ENCODE data around the gene PRKAR1A.

The PRKAR1A gene

DNA sequence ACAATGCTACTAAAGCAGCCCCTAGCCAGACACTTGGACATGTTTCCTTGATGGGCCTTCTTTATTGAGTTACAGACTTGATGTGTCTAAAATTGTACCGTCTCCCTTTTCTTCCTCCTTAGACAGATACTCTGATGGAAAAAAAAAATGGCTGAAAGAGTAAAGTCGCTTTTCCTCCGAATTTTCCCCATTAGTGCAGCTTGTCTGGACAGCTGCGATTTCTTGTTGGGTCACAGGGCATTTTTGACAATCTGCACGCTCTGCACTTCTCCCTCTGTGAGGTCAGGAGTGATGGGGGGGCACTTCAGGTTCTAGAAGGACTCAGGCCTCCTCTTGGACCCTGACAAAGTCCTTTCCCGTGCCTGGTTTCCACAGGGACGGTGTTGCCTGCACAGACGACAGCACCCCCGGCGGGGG is 968 bp upstream of the PRKAR1A start:
- ChIA-PET POLR2A (interaction anchor here (1.4 to 2.7 kb wide), 3 partner anchors 9 to 476 kb away, joined by 3 to 18 read pairs (median 6); partner anchors contain the start of genes KPNA2 and WIPI1), CTCF (interaction anchor here (0.9 to 2.0 kb wide), 3 partner anchors 40 to 54 kb away, joined by 3 to 4 read pairs (median 4); partner anchors contain the start of gene WIPI1)
- H3K4me1 ChIP-seq (ENCODE audit: control insufficient read depth, insufficient read depth, low read length): peaks cover 20% of the 10 kb centered on the region
- H3K4me3 ChIP-seq (ENCODE audit: low read depth, low read length): peak overlapping the region; percentile 83
- TF ChIP-seq ZNF701 (tag by site-specific recombination; IDR thresholded peaks at IDR 0.05): no peak
- TF ChIP-seq, protein P1, sequence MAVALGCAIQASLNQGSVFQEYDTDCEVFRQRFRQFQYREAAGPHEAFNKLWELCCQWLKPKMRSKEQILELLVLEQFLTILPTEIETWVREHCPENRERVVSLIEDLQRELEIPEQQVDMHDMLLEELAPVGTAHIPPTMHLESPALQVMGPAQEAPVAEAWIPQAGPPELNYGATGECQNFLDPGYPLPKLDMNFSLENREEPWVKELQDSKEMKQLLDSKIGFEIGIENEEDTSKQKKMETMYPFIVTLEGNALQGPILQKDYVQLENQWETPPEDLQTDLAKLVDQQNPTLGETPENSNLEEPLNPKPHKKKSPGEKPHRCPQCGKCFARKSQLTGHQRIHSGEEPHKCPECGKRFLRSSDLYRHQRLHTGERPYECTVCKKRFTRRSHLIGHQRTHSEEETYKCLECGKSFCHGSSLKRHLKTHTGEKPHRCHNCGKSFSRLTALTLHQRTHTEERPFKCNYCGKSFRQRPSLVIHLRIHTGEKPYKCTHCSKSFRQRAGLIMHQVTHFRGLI (tag by site-specific recombination; IDR thresholded peaks at IDR 0.05): 0 out of 2 replicates have a peak, but pooled peaks have one; percentile 24
- TF ChIP-seq ZFHX2 (tag by site-specific recombination; conservative IDR thresholded peaks at IDR 0.05): no peak
- TF ChIP-seq, protein P2, sequence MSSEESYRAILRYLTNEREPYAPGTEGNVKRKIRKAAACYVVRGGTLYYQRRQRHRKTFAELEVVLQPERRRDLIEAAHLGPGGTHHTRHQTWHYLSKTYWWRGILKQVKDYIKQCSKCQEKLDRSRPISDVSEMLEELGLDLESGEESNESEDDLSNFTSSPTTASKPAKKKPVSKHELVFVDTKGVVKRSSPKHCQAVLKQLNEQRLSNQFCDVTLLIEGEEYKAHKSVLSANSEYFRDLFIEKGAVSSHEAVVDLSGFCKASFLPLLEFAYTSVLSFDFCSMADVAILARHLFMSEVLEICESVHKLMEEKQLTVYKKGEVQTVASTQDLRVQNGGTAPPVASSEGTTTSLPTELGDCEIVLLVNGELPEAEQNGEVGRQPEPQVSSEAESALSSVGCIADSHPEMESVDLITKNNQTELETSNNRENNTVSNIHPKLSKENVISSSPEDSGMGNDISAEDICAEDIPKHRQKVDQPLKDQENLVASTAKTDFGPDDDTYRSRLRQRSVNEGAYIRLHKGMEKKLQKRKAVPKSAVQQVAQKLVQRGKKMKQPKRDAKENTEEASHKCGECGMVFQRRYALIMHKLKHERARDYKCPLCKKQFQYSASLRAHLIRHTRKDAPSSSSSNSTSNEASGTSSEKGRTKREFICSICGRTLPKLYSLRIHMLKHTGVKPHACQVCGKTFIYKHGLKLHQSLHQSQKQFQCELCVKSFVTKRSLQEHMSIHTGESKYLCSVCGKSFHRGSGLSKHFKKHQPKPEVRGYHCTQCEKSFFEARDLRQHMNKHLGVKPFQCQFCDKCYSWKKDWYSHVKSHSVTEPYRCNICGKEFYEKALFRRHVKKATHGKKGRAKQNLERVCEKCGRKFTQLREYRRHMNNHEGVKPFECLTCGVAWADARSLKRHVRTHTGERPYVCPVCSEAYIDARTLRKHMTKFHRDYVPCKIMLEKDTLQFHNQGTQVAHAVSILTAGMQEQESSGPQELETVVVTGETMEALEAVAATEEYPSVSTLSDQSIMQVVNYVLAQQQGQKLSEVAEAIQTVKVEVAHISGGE (tag by site-specific recombination; conservative IDR thresholded peaks at IDR 0.05; ENCODE audit: low read depth): 0 out of 2 replicates have a peak, but pooled peaks have one; percentile 15
- no peak for TF ChIP-seq ZNF394 (tag by site-specific recombination; IDR thresholded peaks at IDR 0.05; ENCODE audit: borderline replicate concordance)
- no peak for TF ChIP-seq IKZF3 (tag by site-specific recombination; IDR thresholded peaks at IDR 0.05)
- TF ChIP-seq CTCF (tag by site-specific recombination; IDR thresholded peaks at IDR 0.05): peak; percentile 33; the same call in 1 of the 2 replicates
- no peak for TF ChIP-seq ZBTB26 (tag by site-specific recombination; optimal IDR thresholded peaks at IDR 0.05)
- TF ChIP-seq, protein P3, sequence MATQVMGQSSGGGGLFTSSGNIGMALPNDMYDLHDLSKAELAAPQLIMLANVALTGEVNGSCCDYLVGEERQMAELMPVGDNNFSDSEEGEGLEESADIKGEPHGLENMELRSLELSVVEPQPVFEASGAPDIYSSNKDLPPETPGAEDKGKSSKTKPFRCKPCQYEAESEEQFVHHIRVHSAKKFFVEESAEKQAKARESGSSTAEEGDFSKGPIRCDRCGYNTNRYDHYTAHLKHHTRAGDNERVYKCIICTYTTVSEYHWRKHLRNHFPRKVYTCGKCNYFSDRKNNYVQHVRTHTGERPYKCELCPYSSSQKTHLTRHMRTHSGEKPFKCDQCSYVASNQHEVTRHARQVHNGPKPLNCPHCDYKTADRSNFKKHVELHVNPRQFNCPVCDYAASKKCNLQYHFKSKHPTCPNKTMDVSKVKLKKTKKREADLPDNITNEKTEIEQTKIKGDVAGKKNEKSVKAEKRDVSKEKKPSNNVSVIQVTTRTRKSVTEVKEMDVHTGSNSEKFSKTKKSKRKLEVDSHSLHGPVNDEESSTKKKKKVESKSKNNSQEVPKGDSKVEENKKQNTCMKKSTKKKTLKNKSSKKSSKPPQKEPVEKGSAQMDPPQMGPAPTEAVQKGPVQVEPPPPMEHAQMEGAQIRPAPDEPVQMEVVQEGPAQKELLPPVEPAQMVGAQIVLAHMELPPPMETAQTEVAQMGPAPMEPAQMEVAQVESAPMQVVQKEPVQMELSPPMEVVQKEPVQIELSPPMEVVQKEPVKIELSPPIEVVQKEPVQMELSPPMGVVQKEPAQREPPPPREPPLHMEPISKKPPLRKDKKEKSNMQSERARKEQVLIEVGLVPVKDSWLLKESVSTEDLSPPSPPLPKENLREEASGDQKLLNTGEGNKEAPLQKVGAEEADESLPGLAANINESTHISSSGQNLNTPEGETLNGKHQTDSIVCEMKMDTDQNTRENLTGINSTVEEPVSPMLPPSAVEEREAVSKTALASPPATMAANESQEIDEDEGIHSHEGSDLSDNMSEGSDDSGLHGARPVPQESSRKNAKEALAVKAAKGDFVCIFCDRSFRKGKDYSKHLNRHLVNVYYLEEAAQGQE (tag by site-specific recombination; IDR thresholded peaks at IDR 0.05): peak; percentile 11; the same call in 1 of the 2 replicates
- H3K36me3 ChIP-seq (ENCODE audit: control insufficient read depth in 2 of 2, insufficient read depth in 1 of 2, low read length in 2 of 2): peaks cover 12 to 16% of the 10 kb centered on the region in 2 experiments; a peak in 2 of 3 replicates
- no peaks in the 10 kb centered on the region for H3K9me3 ChIP-seq (ENCODE audit: control insufficient read depth, insufficient read depth, low read depth, low read length)
- H3K27ac ChIP-seq (ENCODE audit: extremely low read depth, low read depth, low read length): peak overlapping the region; percentile 95

DNA sequence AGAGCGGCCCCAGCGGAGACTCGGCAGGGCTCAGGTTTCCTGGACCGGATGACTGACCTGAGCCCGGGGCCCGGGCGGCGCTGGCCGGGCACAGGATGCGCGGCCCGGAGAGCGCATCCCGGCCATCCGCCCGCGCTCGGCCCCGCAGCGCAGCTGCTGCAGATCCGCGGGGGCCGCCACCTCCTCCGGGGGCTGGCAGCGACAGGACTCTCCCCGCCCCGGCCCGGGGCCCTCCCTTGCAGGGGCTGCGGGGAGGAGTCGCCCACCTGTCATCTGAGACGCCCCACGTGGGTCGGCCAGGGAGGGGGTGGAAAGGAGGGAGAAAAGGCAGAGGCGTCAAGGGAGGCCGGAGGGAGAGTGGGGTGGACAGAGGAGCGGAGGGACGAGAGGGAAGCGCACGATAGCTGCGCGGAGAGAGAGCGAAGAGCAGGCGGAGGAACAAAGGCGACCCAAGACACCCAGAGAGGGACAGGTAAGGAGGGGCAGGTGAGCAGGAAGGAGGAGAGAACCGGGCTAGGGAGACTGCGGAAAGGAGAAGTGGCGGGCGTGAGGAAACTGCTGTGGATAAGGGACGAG is 471 bp upstream of the PRKAR1A start:
- POLR2A ChIA-PET: interaction anchor here (0.6 to 2.7 kb wide), 8 partner anchors 9 to 815 kb away, joined by 3 to 18 read pairs (median 4); partner anchors contain the start of genes ABCA5, AMZ2, FAM20A and KPNA2
- Histone ChIP-seq H3K27ac (ENCODE audit: extremely low read depth, low read depth, low read length) (peak overlapping the region; percentile 95), H3K4me3 (ENCODE audit: low read depth, low read length) (peak overlapping the region; percentile 83), H3K4me1 (ENCODE audit: control insufficient read depth, insufficient read depth, low read length) (peaks cover 20% of the 10 kb centered on the region), H3K9me3 (ENCODE audit: control insufficient read depth, insufficient read depth, low read depth, low read length) (no peaks in the 10 kb centered on the region), H3K36me3 (ENCODE audit: control insufficient read depth in 2 of 2, insufficient read depth in 1 of 2, low read length in 2 of 2) (peaks cover 17 to 20% of the 10 kb centered on the region in 2 experiments)
- CTCF ChIA-PET: interaction anchor here (1.2 to 2.6 kb wide), 3 partner anchors 44 to 102 kb away, joined by 4 to 9 read pairs (median 4); partner anchors contain the start of gene WIPI1
- peak; percentile 47; the same call in 1 of the 2 replicates for TF ChIP-seq OVOL3 (tag by site-specific recombination; IDR thresholded peaks at IDR 0.05)
- peak; percentile 15 for TF ChIP-seq YY1 (tag by site-specific recombination; IDR thresholded peaks at IDR 0.05)
- peak; percentile 45; the same call in 1 of the 2 replicates for TF ChIP-seq KLF9 (tag by site-specific recombination; IDR thresholded peaks at IDR 0.05; ENCODE audit: low read depth)
- TF ChIP-seq ZNF610 (tag by site-specific recombination; IDR thresholded peaks at IDR 0.05; ENCODE audit: borderline replicate concordance): peak; percentile 93
- peak; percentile 100 for TF ChIP-seq ZNF341 (tag by site-specific recombination; IDR thresholded peaks at IDR 0.05; ENCODE audit: low read depth)
- TF ChIP-seq ZNF629 (tag by site-specific recombination; IDR thresholded peaks at IDR 0.05): peak; percentile 88; the same call in 1 of the 2 replicates
- TF ChIP-seq REPIN1 (tag by site-specific recombination; IDR thresholded peaks at IDR 0.05; ENCODE audit: low read depth): peak; percentile 81
- TF ChIP-seq, protein P4, sequence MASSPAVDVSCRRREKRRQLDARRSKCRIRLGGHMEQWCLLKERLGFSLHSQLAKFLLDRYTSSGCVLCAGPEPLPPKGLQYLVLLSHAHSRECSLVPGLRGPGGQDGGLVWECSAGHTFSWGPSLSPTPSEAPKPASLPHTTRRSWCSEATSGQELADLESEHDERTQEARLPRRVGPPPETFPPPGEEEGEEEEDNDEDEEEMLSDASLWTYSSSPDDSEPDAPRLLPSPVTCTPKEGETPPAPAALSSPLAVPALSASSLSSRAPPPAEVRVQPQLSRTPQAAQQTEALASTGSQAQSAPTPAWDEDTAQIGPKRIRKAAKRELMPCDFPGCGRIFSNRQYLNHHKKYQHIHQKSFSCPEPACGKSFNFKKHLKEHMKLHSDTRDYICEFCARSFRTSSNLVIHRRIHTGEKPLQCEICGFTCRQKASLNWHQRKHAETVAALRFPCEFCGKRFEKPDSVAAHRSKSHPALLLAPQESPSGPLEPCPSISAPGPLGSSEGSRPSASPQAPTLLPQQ (tag by site-specific recombination; IDR thresholded peaks at IDR 0.05): peak; percentile 100
- peak; percentile 89 for TF ChIP-seq ZNF660 (tag by site-specific recombination; IDR thresholded peaks at IDR 0.05)
- no peak for TF ChIP-seq ZNF112 (tag by site-specific recombination; IDR thresholded peaks at IDR 0.05)

All from HEK293 (cell line).